ENCODE measurements around the gene GP2.

GP2 gene

GRCh38 chr16:20329392-20330138 lies 2.3 kb upstream of the GP2 start:
- no peak for TF ChIP-seq CTCF (IDR thresholded peaks at IDR 0.05)
- Histone ChIP-seq H3K4me3 (ENCODE audit: low read depth, low read length) (no peak overlapping the region), H2AFZ (no peak overlapping the region), H3K27ac (no peak overlapping the region), H3K36me3 (ENCODE audit: control insufficient read depth, insufficient read depth, low read length) (no peaks in the 10 kb centered on the region), H3K9ac (no peak overlapping the region), H3K9me3 (ENCODE audit: control insufficient read depth, low read length) (no peaks in the 10 kb centered on the region), H3K79me2 (no peaks in the 10 kb centered on the region), H3K27me3 (ENCODE audit: control insufficient read depth, insufficient read depth, low read length) (no peaks in the 10 kb centered on the region), H3K4me2 (ENCODE audit: low read length) (no peak overlapping the region), H3K4me1 (no peaks in the 10 kb centered on the region)

DNA sequence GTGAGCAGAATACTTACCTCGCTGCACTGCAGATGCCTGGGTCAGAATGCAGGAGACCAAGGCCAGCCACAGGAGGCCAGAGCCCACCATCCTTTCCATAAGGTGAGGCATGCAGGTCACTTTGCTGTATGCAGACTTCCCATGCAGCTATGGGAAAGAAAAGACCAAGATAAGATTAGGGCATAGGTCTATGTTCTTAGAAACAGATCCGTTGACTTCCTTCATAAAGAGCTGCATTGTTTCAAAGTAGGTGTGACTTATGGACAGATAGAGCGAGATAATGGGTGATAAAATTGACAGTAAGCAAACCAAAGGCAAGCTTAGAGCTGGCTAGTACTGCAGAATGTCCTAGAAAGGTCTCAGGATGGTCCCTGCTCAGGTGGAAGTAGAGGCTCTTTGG lies 992 bp downstream of the GP2 start:
- TF ChIP-seq CTCF (IDR thresholded peaks at IDR 0.05) = no peak
- no peak overlapping the region for H2AFZ ChIP-seq
- no peak overlapping the region for H3K27ac ChIP-seq
- H3K9ac ChIP-seq = no peak overlapping the region
- no peaks in the 10 kb centered on the region for H3K4me1 ChIP-seq
- H3K36me3 ChIP-seq (ENCODE audit: control insufficient read depth, insufficient read depth, low read length) = no peaks in the 10 kb centered on the region
- H3K4me2 ChIP-seq (ENCODE audit: low read length) = no peak overlapping the region
- H3K79me2 ChIP-seq = no peaks in the 10 kb centered on the region
- H3K27me3 ChIP-seq (ENCODE audit: control insufficient read depth, insufficient read depth, low read length) = no peaks in the 10 kb centered on the region
- H3K9me3 ChIP-seq (ENCODE audit: control insufficient read depth, low read length) = no peaks in the 10 kb centered on the region
- no peak overlapping the region for H3K4me3 ChIP-seq (ENCODE audit: low read depth, low read length)

- H3K4me2 ChIP-seq (ENCODE audit: low read length) = no peak overlapping the region
- H2AFZ ChIP-seq = no peak overlapping the region
- H3K9ac ChIP-seq = no peak overlapping the region
- H3K9me3 ChIP-seq (ENCODE audit: control insufficient read depth, low read length) = no peaks in the 10 kb centered on the region
- no peak for TF ChIP-seq CTCF (IDR thresholded peaks at IDR 0.05)
- H3K36me3 ChIP-seq (ENCODE audit: control insufficient read depth, insufficient read depth, low read length) = no peaks in the 10 kb centered on the region
- H3K27ac ChIP-seq = no peak overlapping the region
- no peaks in the 10 kb centered on the region for H3K27me3 ChIP-seq (ENCODE audit: control insufficient read depth, insufficient read depth, low read length)
- no peak overlapping the region for H3K4me3 ChIP-seq (ENCODE audit: low read depth, low read length)
- no peaks in the 10 kb centered on the region for H3K4me1 ChIP-seq
- no peaks in the 10 kb centered on the region for H3K79me2 ChIP-seq
These were observed 2.3 kb downstream of the GP2 start for GRCh38 chr16:20325005-20325404.

DNA sequence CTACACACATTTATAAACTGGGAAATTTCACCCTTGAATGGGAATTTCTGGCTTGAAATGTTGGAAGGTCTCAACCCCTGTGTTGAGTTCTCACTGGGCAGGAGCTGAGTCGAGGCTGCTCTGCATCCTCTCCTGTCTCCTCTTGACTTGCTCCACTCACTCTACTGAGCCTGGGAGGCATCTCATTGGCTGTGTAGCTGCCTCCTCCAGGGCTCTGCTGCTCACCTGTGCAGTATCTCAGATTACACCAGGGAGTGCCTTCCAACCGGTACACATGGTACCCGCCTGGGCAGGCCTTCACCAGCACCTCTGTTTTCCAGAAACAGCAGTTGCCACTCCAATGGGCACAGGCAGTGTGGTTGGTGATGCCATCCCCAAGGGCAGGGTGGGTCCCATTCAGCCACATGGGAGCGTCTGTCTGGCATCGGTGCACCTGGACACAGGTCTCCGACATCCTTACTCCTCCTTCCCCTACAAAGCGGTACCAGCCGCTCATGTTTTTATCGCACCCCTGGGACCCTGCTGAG lies 3.7 kb downstream of the GP2 start:
- H3K4me2 ChIP-seq (ENCODE audit: low read length) = no peak overlapping the region
- H3K36me3 ChIP-seq (ENCODE audit: control insufficient read depth, insufficient read depth, low read length) = no peaks in the 10 kb centered on the region
- H3K4me1 ChIP-seq = no peaks in the 10 kb centered on the region
- H3K27me3 ChIP-seq (ENCODE audit: control insufficient read depth, insufficient read depth, low read length) = no peaks in the 10 kb centered on the region
- no peak overlapping the region for H3K9ac ChIP-seq
- TF ChIP-seq CTCF (IDR thresholded peaks at IDR 0.05) = no peak
- no peak overlapping the region for H3K4me3 ChIP-seq (ENCODE audit: low read depth, low read length)
- no peaks in the 10 kb centered on the region for H3K9me3 ChIP-seq (ENCODE audit: control insufficient read depth, low read length)
- no peaks in the 10 kb centered on the region for H3K79me2 ChIP-seq
- H2AFZ ChIP-seq = no peak overlapping the region
- H3K27ac ChIP-seq = no peak overlapping the region

DNA sequence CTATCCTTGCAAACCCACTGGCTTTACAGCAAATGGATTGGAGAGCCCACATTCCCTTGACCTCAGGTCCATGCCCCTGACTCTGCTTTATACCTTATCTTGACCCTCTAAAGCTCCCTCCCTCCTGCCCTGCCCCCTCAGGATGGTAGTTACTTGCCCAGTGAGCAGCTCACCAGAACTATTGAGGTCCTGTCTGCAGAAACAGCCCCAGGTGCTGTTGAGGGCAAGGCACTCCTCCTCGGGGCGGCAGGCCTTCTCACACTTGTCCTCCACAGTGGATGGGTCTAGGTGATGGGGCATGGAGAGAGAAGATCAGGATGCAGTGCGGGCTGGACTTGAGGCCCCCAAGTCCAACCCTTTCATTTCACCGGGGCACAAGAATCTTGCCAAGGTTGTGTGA lies 4.6 kb downstream of the GP2 start:
- Histone ChIP-seq H3K79me2 (no peaks in the 10 kb centered on the region), H3K4me1 (no peaks in the 10 kb centered on the region), H3K4me3 (ENCODE audit: low read depth, low read length) (no peak overlapping the region), H3K36me3 (ENCODE audit: control insufficient read depth, insufficient read depth, low read length) (no peaks in the 10 kb centered on the region), H3K27me3 (ENCODE audit: control insufficient read depth, insufficient read depth, low read length) (no peaks in the 10 kb centered on the region), H3K9ac (no peak overlapping the region), H3K4me2 (ENCODE audit: low read length) (no peak overlapping the region), H2AFZ (no peak overlapping the region), H3K9me3 (ENCODE audit: control insufficient read depth, low read length) (no peaks in the 10 kb centered on the region), H3K27ac (no peak overlapping the region)
- no peak for TF ChIP-seq CTCF (IDR thresholded peaks at IDR 0.05)
